CD4-positive, alpha-beta T cell (primary cell): ENCODE data around the gene RPL32. TPM values are rescaled to one million over a fixed set of nuclear protein-coding genes. Genes with fewer than 3 reads are reported as not detected.
A peak's percentile ranks its signal among the peaks of the same experiment; 100 is the strongest.

ENCODE experiments used
- ATAC-seq: fragments of 200-7000 bp; cut with Tn5 transposase; one replicate; pipeline ENCODE4 v1.10.0; 2022; ENCODE audit warnings: mild to moderate bottlenecking; ENCODE audit not compliant: poor library complexity
- CTCF ChIA-PET: fragments of 350-600 bp; sonication (Branson Sonifier 250); formaldehyde crosslinking; loops from one replicate; lab custom pipeline; 2021; ENCODE audit warnings: antibody characterized with exemption, inconsistent platforms; lab: Charles Lee
- POLR2A ChIA-PET: fragments of 350-600 bp; sonication (Branson Sonifier 250); formaldehyde crosslinking; loops from one replicate; lab custom pipeline; 2021; ENCODE audit warnings: antibody characterized with exemption, inconsistent platforms; lab: Charles Lee
- DNase-seq, 14 experiments: peaks; one replicate each; pipeline ENCODE4 v3.0.0-alpha.2; 2013 to 2020; ENCODE audit warnings: mixed read lengths in 2 of 14
- H3K27ac ChIP-seq, 2 donors: one replicate each; pipeline versions ENCODE4 v1.5.1 to v1.7.0; 2013; ENCODE audit warnings: low read length in 2 of 2, low read depth in 1 of 2, mild to moderate bottlenecking in 1 of 2
- H3K27me3 ChIP-seq, 2 experiments: 1 replicate in 1 of 2; 2 replicates in 1 of 2; pipeline versions ENCODE4 v1.6.1 to v1.7.0; 2013; ENCODE audit warnings: low read length in 2 of 2, control low read depth in 1 of 2, mild to moderate bottlenecking in 1 of 2, moderate library complexity in 1 of 2; ENCODE audit not compliant: insufficient read depth in 2 of 2, control insufficient read depth in 1 of 2
- H3K36me3 ChIP-seq: one replicate; pipeline ENCODE4 v1.6.1; 2013; ENCODE audit warnings: low read length, control low read depth; ENCODE audit not compliant: insufficient read depth
- H3K4me1 ChIP-seq: one replicate; pipeline ENCODE4 v1.6.1; 2013; ENCODE audit warnings: low read length, control low read depth; ENCODE audit not compliant: insufficient read depth
- H3K4me3 ChIP-seq: one replicate; pipeline ENCODE4 v1.5.1; 2013; ENCODE audit warnings: mild to moderate bottlenecking, low read length, moderate library complexity
- H3K9me3 ChIP-seq, 2 experiments: 1 replicate in 1 of 2; 2 replicates in 1 of 2; pipeline versions ENCODE4 v1.6.1 to v1.7.0; 2013; ENCODE audit warnings: low read length in 2 of 2, mild to moderate bottlenecking in 2 of 2, control low read depth in 1 of 2, moderate library complexity in 1 of 2; ENCODE audit not compliant: control insufficient read depth in 1 of 2, insufficient read depth in 1 of 2
- H3K27ac Mint-ChIP-seq: one replicate; pipeline ENCODE4 v1.8.0; 2020; ENCODE audit warnings: mixed read lengths
- H3K27me3 Mint-ChIP-seq: one replicate; pipeline ENCODE4 v1.8.0; 2021; ENCODE audit warnings: mixed read lengths
- H3K36me3 Mint-ChIP-seq: one replicate; pipeline ENCODE4 v1.8.0; 2021; ENCODE audit warnings: low read depth, mixed read lengths
- H3K4me1 Mint-ChIP-seq: one replicate; pipeline ENCODE4 v1.8.0; 2021; ENCODE audit warnings: low read depth, mixed read lengths
- H3K4me3 Mint-ChIP-seq: one replicate; pipeline ENCODE4 v1.8.0; 2020; ENCODE audit warnings: mild to moderate bottlenecking, mixed read lengths
- H3K9me3 Mint-ChIP-seq: one replicate; pipeline ENCODE4 v1.8.0; 2020; ENCODE audit warnings: mixed read lengths
- CTCF ChIP-seq: fragments of 200-600 bp; IDR thresholded peaks from one replicate; pipeline ENCODE4 v1.8.0; 2022; ENCODE audit warnings: antibody characterized with exemption, mild to moderate bottlenecking
- intact Hi-C, 2 experiments: fragments of 100-400 bp; cut with DNase I in 1 of 2; cut with micrococcal nuclease in 1 of 2; formaldehyde crosslinking; loops; one replicate each; pipeline versions ENCODE4 v1.15.1 to v1.9.0; 2023 to 2025; cut with DNase I, micrococcal nuclease
- polyA plus RNA-seq, 2 donors: library from polyadenylated mRNA; unstranded; fragments of 120-200 nt; gene quantifications; one replicate each; pipeline ENCODE4 v1.2.1, GENCODE V29; 2013
- total RNA-seq, 174 experiments: library from RNA in 2 of 174; stranded (reverse) in 2 of 174; gene quantifications; one replicate each; pipeline ENCODE4 v1.2.3 and lab custom pipeline; 2021 to 2026

The RPL32 gene
- total RNA-seq, result 1,000 to 10,000 TPM; 4,308 to 4,667 TPM
- 5,236 TPM for polyA plus RNA-seq (2013, experiment 1 of 2)
- polyA plus RNA-seq (2013, experiment 2 of 2), result 4,902 TPM
- 807 to 2,284 (median 1,296) reads per million in 172 experiments for total RNA-seq (lab: John Stamatoyannopoulos, UW)

- H3K36me3 ChIP-seq, result peaks cover 35% of the 10 kb centered on the region
- TF ChIP-seq CTCF, result peak; percentile 74
- H3K36me3 Mint-ChIP-seq, result peaks cover 54% of the 10 kb centered on the region
- DNase-seq (peak; percentile 76 to 96 (median 82)), ATAC-seq (peak; percentile 91)
- no peaks in the 10 kb centered on the region for H3K9me3 ChIP-seq
- peak within 1 kb of the TSS; percentile 93 for H3K4me3 Mint-ChIP-seq
- peak within 1 kb of the TSS; percentile 86 for H3K4me3 ChIP-seq
- POLR2A ChIA-PET, result interaction anchor here (0.7 to 3.3 kb wide), 30 partner anchors 9 to 1810 kb away, joined by 3 to 62 read pairs (median 4); partner anchors contain the start of genes CAND2, CCDC174, CHCHD4 and HDAC11
- CTCF ChIA-PET, result interaction anchor here (0.6 to 3.4 kb wide), 22 partner anchors 9 to 1811 kb away, joined by 3 to 29 read pairs (median 4); partner anchors contain the start of genes CAND2, CCDC174, LSM3 and RAF1
- H3K9me3 Mint-ChIP-seq, result no peaks in the 10 kb centered on the region
- peaks cover 55% of the 10 kb centered on the region for H3K4me1 Mint-ChIP-seq
- peak within 1 kb of the TSS; percentile 90 to 94 for H3K27ac ChIP-seq
- H3K27ac Mint-ChIP-seq, result peak within 1 kb of the TSS; percentile 99
- H3K27me3 ChIP-seq, result no peaks in the 10 kb centered on the region
- H3K27me3 Mint-ChIP-seq, result no peaks in the 10 kb centered on the region
- intact Hi-C loops, result loop anchor here (2.0 to 10.0 kb wide), 5 partner anchors 31 to 1561 kb away; partner anchors contain the start of genes LSM3 (in 1 of the 2), SLC6A6 (in 1 of the 2) and XPC (in 1 of the 2)
- H3K4me1 ChIP-seq, result peaks cover 39% of the 10 kb centered on the region
Observed at GRCh38 chr3:12841149-12841969, at the start of gene RPL32. RPL32 (minus strand) TSS chr3:12841565; CDS start chr3:12840237, 1,328 bp downstream.

GRCh38 chr3:12890610-12891390 lies 49.4 kb upstream of the RPL32 start:
- H3K36me3 Mint-ChIP-seq, result peaks cover 4% of the 10 kb centered on the region
- Histone ChIP-seq H3K27ac (no peak overlapping the region), H3K36me3 (no peaks in the 10 kb centered on the region), H3K27me3 (peaks cover 7 to 10% of the 10 kb centered on the region in 2 experiments), H3K9me3 (peaks cover 0 to 4% of the 10 kb centered on the region in 2 experiments), H3K4me1 (peaks cover 20% of the 10 kb centered on the region), H3K4me3 (no peak overlapping the region)
- peaks cover 29% of the 10 kb centered on the region for H3K4me1 Mint-ChIP-seq
- no peak for TF ChIP-seq CTCF
- POLR2A ChIA-PET, result no interaction called here
- no peaks in the 10 kb centered on the region for H3K9me3 Mint-ChIP-seq
- H3K27ac Mint-ChIP-seq, result no peak overlapping the region
- no peak overlapping the region for H3K4me3 Mint-ChIP-seq
- ATAC-seq (no peak), DNase-seq (no peak)
- intact Hi-C loops, result loop anchor here (5.0 to 10.0 kb wide), 2 partner anchors 183 to 756 kb away; no protein-coding TSS in a partner anchor
- peaks cover 29% of the 10 kb centered on the region for H3K27me3 Mint-ChIP-seq
- CTCF ChIA-PET, result interaction anchor here (1.1 kb wide), 1 partner anchor 24 kb away, joined by 3 read pairs; no protein-coding TSS in a partner anchor

GRCh38 chr3:12886736-12887135 lies 45.4 kb upstream of the RPL32 start:
- intact Hi-C loops, result no loop called here
- peaks cover 16% of the 10 kb centered on the region for H3K4me1 ChIP-seq
- TF ChIP-seq CTCF, result no peak
- POLR2A ChIA-PET, result interaction anchor here (1.4 kb wide), 1 partner anchor 46 kb away, joined by 4 read pairs; the partner anchor contains the start of gene RPL32
- peaks cover 7 to 10% of the 10 kb centered on the region in 2 experiments for H3K27me3 ChIP-seq
- DNase-seq (no peak), ATAC-seq (no peak)
- H3K4me1 Mint-ChIP-seq, result peaks cover 15% of the 10 kb centered on the region
- H3K27me3 Mint-ChIP-seq, result peaks cover 29% of the 10 kb centered on the region
- H3K9me3 ChIP-seq, result peaks cover 0 to 4% of the 10 kb centered on the region in 2 experiments
- H3K36me3 ChIP-seq, result no peaks in the 10 kb centered on the region
- no peaks in the 10 kb centered on the region for H3K9me3 Mint-ChIP-seq
- CTCF ChIA-PET, result interaction anchor here (0.7 to 1.0 kb wide), 2 partner anchors 45 to 83 kb away, joined by 3 to 4 read pairs; partner anchors contain the start of gene RPL32
- H3K27ac ChIP-seq, result no peak overlapping the region
- H3K4me3 Mint-ChIP-seq, result no peak overlapping the region
- H3K4me3 ChIP-seq, result no peak overlapping the region
- no peaks in the 10 kb centered on the region for H3K36me3 Mint-ChIP-seq
- no peak overlapping the region for H3K27ac Mint-ChIP-seq
